ENCODE data around the gene PKD2. TPM values are rescaled to one million over a fixed set of nuclear protein-coding genes. Genes with fewer than 3 reads are reported as not detected.
A peak's percentile ranks its signal among the peaks of the same experiment; 100 is the strongest.

Gene PKD2
- total and polyA plus RNA-seq, 7 donors, result 1.4 to 123 (median 67.6) TPM

DNA sequence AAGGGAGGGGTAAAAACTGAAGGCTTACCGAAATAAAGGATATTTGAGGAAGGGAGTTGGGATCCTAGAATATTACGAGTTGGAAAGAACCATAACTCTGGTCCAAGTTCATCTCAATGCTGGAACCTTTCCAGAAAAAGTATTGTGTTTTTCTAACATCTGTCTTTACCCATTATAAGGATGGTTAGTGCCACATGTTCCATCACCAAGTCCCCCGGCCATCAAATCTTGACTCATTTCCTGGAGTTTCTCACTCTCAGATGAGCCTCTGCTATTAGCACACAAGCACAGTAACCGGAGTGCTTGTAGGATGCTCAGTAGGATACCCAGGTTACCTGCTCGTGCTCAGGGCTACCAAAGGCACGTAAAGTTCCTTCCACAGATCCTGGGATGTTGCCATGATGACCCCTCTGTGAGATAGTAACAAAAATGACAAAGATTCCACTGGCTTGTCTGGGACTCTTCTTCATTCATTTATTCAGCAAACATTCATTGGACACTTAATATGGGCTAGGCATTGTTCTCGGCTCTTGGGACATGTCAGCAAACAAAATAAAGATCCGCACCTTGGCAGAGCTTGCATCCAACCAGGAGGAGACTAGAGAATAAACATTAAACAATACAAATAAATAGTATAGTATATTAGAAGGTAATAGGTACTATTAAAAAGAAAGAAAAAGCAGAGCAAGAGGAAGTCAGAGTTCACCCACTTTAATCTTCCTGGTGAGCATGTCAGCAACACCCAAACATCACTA, 36.3 kb downstream of the PKD2 start:
- TF ChIP-seq POLR2A (IDR thresholded peaks at IDR 0.05) (no peak), POLR2AphosphoS5 (IDR thresholded peaks at IDR 0.05) (no peak), EP300 (IDR thresholded peaks at IDR 0.05) (no peak), CTCF (IDR thresholded peaks at IDR 0.05) (no peak)
- Histone ChIP-seq H3K27ac (no peak overlapping the region), H3K9me3 (no peaks in the 10 kb centered on the region), H3K4me1 (peaks cover 0 to 13% (median 2%) of the 10 kb centered on the region in 4 donors), H3K27me3 (no peaks in the 10 kb centered on the region), H3K36me3 (peaks cover 26 to 99% (median 52%) of the 10 kb centered on the region in 4 donors), H3K4me3 (no peak overlapping the region)
- no peak for DNase-seq
- 79 to 90% methylated on average over 8 of the region's 8 CpGs for WGBS, 2 donors
- intact Hi-C loops (cut with DNase I), result no loop called here

GRCh38 chr4:88045021-88045420, 37.6 kb downstream of the PKD2 start:
- H3K27ac ChIP-seq, result no peak overlapping the region
- no peak for DNase-seq
- H3K36me3 ChIP-seq, result peaks cover 19 to 97% (median 40%) of the 10 kb centered on the region in 4 donors
- H3K4me3 ChIP-seq, result no peak overlapping the region
- intact Hi-C loops (cut with DNase I), result no loop called here
- peaks cover 0 to 13% (median 2%) of the 10 kb centered on the region in 4 donors for H3K4me1 ChIP-seq
- no peaks in the 10 kb centered on the region for H3K27me3 ChIP-seq
- no peak for TF ChIP-seq POLR2AphosphoS5 (IDR thresholded peaks at IDR 0.05)
- no peak for TF ChIP-seq EP300 (IDR thresholded peaks at IDR 0.05)
- TF ChIP-seq CTCF (IDR thresholded peaks at IDR 0.05), result no peak
- TF ChIP-seq POLR2A (IDR thresholded peaks at IDR 0.05), result no peak
- no peaks in the 10 kb centered on the region for H3K9me3 ChIP-seq

DNA sequence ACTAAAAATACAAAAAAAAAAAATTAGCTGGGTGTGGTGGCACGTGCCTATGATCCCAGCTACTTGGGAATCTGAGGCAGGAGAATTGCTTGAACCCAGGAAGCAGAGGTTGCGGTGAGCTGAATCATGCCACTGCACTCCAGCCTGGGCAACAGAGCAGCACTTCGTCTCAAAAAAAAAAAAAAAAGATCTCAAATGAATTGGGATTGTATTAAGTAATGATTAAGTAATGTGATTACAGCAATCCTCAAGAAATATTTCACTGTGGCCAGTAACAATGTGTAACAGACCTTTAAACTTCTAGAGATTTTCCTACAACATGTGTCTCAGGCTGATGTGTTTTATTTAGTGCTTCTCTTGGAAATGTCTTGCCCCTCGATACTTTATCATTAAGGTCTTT, 46.8 kb downstream of the PKD2 start:
- Histone ChIP-seq H3K9me3 (no peaks in the 10 kb centered on the region), H3K36me3 (peaks cover 7 to 96% (median 23%) of the 10 kb centered on the region in 4 donors), H3K27ac (no peak overlapping the region), H3K4me3 (no peak overlapping the region), H3K4me1 (no peaks in the 10 kb centered on the region), H3K27me3 (no peaks in the 10 kb centered on the region)
- TF ChIP-seq POLR2A (IDR thresholded peaks at IDR 0.05), result no peak
- no peak for TF ChIP-seq POLR2AphosphoS5 (IDR thresholded peaks at IDR 0.05)
- TF ChIP-seq EP300 (IDR thresholded peaks at IDR 0.05), result no peak
- TF ChIP-seq CTCF (IDR thresholded peaks at IDR 0.05), result no peak
- 89 to 96% methylated on average over 4 of the region's 4 CpGs for WGBS, 2 donors
- no peak for DNase-seq
- intact Hi-C loops (cut with DNase I), result no loop called here

- DNase-seq, result no peak
- Histone ChIP-seq H3K9me3 (no peaks in the 10 kb centered on the region), H3K27ac (no peak overlapping the region), H3K4me1 (no peaks in the 10 kb centered on the region), H3K4me3 (no peak overlapping the region), H3K36me3 (peaks cover 7 to 97% (median 24%) of the 10 kb centered on the region in 4 donors), H3K27me3 (no peaks in the 10 kb centered on the region)
- intact Hi-C loops (cut with DNase I), result no loop called here
- 85 to 93% methylated on average over 3 of the region's 3 CpGs for WGBS, 2 donors
- TF ChIP-seq EP300 (IDR thresholded peaks at IDR 0.05), result no peak
- no peak for TF ChIP-seq POLR2AphosphoS5 (IDR thresholded peaks at IDR 0.05)
- no peak for TF ChIP-seq POLR2A (IDR thresholded peaks at IDR 0.05)
- TF ChIP-seq CTCF (IDR thresholded peaks at IDR 0.05), result peak in 1 of 4 experiments; percentile 28
Measured at GRCh38 chr4:88054901-88055300, 47.5 kb downstream of the PKD2 start.

Measured in sigmoid colon (tissue), 7 donors.